NCI-H2029 (cell line): ENCODE data around the gene CIZ1.
A peak's percentile ranks its signal among the peaks of the same experiment; 100 is the strongest.
"Not testable (repeated sequence)": the region's sequence is repeated elsewhere in the genome, so short reads cannot be mapped to it uniquely, and the experiment has no call there.

Source experiments
- DNase-seq: peaks from one replicate; lab custom pipeline; 2025; lab: John Stamatoyannopoulos, UW

Gene CIZ1, protein sequence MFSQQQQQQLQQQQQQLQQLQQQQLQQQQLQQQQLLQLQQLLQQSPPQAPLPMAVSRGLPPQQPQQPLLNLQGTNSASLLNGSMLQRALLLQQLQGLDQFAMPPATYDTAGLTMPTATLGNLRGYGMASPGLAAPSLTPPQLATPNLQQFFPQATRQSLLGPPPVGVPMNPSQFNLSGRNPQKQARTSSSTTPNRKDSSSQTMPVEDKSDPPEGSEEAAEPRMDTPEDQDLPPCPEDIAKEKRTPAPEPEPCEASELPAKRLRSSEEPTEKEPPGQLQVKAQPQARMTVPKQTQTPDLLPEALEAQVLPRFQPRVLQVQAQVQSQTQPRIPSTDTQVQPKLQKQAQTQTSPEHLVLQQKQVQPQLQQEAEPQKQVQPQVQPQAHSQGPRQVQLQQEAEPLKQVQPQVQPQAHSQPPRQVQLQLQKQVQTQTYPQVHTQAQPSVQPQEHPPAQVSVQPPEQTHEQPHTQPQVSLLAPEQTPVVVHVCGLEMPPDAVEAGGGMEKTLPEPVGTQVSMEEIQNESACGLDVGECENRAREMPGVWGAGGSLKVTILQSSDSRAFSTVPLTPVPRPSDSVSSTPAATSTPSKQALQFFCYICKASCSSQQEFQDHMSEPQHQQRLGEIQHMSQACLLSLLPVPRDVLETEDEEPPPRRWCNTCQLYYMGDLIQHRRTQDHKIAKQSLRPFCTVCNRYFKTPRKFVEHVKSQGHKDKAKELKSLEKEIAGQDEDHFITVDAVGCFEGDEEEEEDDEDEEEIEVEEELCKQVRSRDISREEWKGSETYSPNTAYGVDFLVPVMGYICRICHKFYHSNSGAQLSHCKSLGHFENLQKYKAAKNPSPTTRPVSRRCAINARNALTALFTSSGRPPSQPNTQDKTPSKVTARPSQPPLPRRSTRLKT

GRCh38 chr9:128191406-128192046 lies at the start of gene CIZ1:
CIZ1 (minus strand) TSS chr9:128191572; CDS start chr9:128190857, 715 bp downstream.
- peak; percentile 58 for DNase-seq

DNA sequence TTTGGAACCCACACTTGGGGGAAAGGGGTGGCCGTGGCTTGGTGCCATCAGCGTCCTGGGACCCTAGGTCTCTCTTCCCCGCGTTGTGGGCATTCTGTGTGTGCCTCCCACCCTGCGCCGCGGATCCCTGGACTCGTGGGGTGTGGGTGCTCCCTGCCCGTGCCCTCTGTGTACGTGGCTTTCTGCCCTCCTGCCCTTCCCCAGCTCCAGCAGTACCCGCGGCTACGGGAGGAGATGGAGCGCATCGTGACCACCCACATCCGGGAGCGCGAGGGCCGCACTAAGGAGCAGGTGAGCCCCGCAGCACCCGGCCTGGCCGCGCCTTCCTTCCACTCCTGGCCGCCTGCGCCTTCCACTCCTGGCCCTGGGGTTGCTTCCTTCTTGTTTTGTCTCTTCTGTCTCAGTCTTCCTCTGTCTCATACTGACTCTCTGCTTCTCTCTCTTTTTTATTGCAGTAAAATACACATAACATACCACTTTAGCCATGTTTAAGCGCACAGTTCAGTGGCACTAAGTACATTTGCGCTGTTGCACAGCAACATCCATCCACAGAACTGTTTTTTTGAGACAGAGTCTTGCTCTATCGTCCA lies 42.5 kb upstream of the CIZ1 start:
- no peak for DNase-seq

- no peak for DNase-seq
Observed at GRCh38 chr9:128232528-128233428, 41.4 kb upstream of the CIZ1 start.

DNA sequence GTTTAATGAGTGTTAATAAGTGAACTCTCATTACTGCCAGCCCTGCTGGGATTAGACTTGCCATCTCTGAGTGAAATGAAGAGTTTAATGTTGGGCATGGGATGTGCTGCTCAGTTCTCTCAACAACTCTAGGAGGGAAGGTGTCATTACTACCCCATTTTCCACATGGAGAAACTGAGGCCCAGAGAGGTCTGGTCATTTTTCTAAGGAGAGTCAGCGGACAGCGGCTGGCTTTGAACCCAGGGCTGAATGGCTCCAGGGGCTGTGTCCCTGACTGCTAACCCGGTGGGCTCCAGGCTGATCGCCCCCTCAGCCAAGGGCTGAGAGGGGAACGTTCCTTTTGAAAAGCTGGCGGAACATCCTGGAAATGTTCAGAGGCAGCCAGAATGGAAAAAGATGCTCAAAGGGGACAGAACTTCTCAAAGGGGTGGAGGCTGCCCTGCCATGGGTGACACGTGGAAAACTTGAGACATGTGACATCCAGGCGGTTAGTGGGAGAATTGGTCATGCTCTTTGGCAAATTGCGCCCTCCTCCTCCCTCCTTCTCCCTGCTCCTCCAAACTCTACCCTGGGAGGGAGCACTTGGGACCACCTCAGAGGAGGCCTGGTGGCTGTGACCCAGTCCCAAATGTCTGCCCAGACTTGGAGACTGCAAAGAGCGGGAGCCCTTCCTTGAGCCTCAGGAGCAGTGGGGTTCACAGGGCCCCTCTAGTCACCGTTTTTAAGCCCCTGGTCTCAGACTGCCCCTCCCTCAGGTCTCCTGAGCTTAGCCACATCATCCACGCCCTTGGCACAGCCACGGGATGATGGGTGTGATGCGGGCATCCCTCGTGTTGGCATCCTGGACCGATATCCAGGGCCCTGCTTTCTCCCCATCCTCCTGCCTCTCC lies 40.5 kb upstream of the CIZ1 start:
- no peak for DNase-seq

GRCh38 chr9:128230897-128231296 lies 39.5 kb upstream of the CIZ1 start:
- DNase-seq = not testable (repeated sequence)

- DNase-seq = no peak
Observed at GRCh38 chr9:128226412-128226801, 35.0 kb upstream of the CIZ1 start.

DNA sequence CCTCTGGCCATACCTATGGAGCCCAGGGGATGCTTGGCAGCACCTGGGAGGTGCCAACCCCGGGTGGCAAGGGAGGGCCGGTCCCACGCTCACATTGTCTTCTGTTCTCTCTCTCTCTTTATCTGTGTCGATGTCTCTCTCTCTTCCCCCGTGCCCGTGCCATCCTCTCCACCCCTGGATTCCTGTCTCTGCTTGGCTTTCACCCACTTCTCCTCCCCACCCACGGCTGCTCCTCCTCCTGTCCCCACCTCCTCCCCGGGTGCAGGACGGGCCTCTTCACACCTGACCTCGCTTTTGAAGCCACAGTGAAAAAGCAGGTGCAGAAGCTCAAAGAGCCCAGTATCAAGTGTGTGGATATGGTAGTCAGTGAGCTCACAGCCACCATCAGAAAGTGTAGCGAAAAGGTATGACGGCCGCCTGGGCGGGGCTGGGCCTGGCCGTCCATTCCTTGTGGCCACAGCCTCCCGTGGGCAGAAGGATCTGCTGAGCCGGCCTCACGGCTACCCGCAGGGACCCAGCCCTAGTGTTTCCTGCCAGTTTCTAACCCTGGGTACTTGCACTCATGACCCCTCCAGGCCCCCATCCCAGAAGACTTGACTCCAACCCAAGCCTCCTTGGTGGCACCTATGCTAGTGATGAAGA lies 34.5 kb upstream of the CIZ1 start:
- DNase-seq = no peak

DNA sequence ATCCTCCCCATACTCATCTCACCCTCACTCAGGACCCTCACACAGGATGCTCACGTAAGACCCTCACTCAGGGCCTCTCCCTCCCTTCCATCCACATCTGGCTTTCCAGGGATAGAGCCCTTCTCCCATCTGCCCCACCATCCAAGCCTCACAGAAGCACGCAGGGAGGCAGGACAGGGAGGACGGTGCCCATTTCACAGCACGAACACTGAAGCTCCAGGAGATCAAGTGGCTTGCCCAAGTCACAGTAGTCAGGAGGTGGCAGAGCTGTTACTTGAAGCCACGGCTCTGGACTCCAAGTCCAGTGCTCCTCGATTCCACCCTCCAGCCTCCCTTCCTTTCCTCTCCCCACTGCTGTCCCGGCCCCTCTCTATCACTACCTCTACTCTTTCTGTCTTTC lies 33.5 kb upstream of the CIZ1 start:
- DNase-seq = no peak

DNA sequence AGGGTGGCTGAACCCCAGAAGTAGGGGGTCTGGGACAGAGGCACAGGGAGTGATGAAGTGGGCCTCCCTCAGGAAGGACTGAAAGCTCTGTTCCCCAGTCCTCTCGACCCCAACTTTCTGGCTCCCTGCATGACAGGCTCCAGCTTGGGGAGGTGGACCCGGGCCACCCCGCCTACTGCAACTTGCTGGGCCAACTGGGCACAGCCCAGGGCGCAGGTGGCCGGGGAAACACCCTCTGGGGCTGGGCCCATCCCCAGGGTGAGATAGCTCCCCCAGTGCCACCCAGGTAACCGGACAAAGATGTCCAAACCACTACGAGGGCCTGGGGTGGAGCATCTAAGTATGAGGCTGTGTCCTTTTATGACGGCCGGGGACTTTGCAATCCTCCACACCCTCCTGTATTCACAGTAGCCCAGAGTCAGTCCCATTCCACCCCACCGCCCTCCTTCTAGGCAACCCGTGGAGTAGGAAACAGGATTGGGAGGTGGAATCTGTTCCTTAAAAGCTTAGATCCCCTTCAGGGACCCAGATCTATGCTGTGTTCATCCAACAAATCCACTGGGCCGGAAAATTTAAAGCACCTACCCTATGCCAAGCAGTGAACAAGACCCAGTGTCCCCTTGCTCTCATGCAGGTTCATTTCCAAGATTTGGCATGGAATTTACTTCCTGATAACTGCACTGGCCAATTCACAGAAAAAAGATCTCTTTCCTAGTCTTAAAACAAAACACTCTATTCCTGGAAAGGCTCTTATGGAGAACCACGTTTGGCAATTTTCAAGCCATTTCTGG lies 31.7 kb upstream of the CIZ1 start:
- DNase-seq = no peak

GRCh38 chr9:128222026-128222425 lies 30.7 kb upstream of the CIZ1 start:
- DNase-seq = no peak

- DNase-seq = no peak
Observed at GRCh38 chr9:128219831-128220230, 28.5 kb upstream of the CIZ1 start.

- peak; percentile 93 for DNase-seq
Observed at GRCh38 chr9:128218518-128219389, 27.4 kb upstream of the CIZ1 start.

DNA sequence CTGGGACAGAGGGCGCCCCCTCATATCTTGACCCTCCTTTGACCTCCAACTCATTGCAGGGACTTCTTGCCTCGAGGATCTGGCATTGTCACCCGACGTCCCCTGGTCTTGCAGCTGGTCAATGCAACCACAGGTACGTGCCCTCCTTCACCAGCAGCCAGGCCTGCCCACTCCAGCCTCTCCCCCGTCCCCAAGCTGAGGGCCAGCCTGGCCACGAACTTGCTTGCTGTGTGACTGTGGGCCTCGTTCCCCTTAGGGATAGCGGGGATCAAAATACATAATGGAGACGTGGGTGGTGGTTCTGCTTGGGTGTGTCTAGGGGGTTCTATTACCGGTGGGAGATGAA lies 26.8 kb upstream of the CIZ1 start:
- no peak for DNase-seq

GRCh38 chr9:128216781-128217553 lies 25.6 kb upstream of the CIZ1 start:
- DNase-seq = no peak

DNA sequence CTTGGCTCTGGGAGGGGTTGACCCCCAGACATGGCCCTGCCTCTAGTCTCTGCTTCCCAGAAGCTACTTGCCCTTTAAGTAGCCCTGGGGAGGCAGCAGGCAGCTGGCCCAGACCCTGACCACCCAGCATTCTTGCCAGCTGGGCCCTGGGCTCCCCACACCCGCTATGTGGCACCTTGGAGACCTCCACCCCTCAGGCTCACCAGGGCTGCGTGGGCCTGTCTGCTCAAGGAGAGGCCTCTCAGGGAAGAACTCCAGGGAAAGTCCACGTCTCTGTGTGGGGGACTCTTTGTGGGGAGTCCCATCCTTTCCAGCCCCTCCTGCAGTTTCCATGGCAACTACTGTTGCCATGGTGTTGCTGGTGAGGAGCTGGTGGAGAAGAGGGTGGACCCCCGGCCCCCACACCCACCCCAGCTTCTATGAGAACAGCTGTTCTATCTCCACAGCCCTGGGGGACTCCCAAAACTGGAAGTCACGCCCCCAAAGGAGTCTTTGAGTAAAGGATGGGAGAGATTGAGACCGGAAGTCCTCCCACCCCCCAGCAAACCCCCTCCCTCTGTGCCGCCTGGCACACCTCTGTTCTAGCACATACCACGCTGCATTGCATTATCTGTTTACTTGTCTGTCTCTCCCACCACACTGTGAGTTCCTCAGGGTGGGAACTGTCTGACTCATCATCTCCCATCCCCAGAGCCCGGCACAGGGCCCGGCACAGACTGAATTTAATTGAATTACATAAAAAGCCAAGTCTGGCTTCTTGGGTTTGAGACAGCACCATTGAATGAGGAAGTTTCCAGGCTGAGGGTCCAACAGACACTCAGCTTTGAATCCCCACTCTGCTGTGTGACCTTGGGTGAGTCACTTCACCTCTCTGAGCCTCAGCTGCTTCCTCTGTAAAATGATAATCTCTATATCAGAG lies 24.4 kb upstream of the CIZ1 start:
- DNase-seq = no peak
